NB4 (cell line): ENCODE data around the gene SYVN1.
A peak's percentile ranks its signal among the peaks of the same experiment; 100 is the strongest.

ENCODE experiments used
- DNase-seq: peaks from one replicate; pipeline ENCODE4 v3.0.0; 2010; ENCODE audit warnings: low read depth
- H3K4me3 ChIP-seq: one replicate; pipeline ENCODE4 v1.5.1; 2011; ENCODE audit warnings: mild to moderate bottlenecking, low read depth, low read length, moderate library complexity
- MYC ChIP-seq: IDR thresholded peaks from 2 replicates; pipeline ENCODE4 v1.6.1; 2011; ENCODE audit warnings: low read depth, low read length
- POLR2A ChIP-seq: IDR thresholded peaks from 2 replicates; pipeline ENCODE4 v1.6.1; 2011; ENCODE audit warnings: mild to moderate bottlenecking; ENCODE audit not compliant: insufficient read length; ENCODE audit errors: extremely low read depth
- TF ChIP-seq, protein P1 (sequence below): IDR thresholded peaks from 2 replicates; pipeline ENCODE4 v1.6.1; 2011; ENCODE audit warnings: low read depth, low read length
- TF ChIP-seq, protein P2 (sequence below): IDR thresholded peaks from one replicate; pipeline ENCODE4 v1.5.1; 2012; ENCODE audit warnings: low read depth, low read length

SYVN1 gene

GRCh38 chr11:65116370-65117205, 17.7 kb downstream of the SYVN1 start:
- peak; percentile 70 for DNase-seq
- H3K4me3 ChIP-seq = peak overlapping the region; percentile 87

DNA sequence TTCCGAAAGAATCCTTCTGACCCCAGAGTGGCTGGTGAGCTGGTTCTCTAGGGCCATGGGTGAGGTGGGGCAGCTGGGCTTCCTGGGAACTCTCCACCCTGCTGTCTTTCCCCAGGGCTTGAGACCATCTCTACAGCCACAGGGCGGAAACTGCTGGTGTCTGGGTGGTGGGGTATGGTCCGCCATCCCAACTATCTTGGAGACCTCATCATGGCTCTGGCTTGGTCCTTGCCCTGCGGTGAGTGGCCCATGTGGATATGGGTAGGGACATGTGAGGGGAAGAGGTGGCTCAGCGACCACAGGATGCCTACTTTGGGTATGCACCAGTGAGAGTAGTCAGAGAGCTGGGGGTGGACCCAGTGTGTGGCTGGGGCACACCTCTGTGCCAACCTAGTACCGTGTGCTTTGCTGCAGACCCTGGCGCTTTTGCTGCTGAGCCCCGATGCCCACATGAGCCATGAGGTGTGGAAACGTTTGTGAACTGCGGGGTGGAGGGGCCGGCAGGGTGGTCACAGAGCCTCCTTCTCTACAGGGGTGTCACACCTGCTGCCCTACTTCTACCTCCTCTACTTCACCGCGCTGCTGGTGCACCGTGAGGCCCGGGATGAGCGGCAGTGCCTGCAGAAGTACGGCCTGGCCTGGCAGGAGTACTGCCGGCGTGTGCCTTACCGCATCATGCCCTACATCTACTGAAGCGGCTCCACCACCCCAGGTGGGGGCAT, 18.8 kb downstream of the SYVN1 start:
- DNase-seq = peak; percentile 12
- TF ChIP-seq POLR2A (no peak), MYC (no peak)
- TF ChIP-seq, protein P1, sequence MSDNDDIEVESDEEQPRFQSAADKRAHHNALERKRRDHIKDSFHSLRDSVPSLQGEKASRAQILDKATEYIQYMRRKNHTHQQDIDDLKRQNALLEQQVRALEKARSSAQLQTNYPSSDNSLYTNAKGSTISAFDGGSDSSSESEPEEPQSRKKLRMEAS = no peak
- TF ChIP-seq, protein P2, sequence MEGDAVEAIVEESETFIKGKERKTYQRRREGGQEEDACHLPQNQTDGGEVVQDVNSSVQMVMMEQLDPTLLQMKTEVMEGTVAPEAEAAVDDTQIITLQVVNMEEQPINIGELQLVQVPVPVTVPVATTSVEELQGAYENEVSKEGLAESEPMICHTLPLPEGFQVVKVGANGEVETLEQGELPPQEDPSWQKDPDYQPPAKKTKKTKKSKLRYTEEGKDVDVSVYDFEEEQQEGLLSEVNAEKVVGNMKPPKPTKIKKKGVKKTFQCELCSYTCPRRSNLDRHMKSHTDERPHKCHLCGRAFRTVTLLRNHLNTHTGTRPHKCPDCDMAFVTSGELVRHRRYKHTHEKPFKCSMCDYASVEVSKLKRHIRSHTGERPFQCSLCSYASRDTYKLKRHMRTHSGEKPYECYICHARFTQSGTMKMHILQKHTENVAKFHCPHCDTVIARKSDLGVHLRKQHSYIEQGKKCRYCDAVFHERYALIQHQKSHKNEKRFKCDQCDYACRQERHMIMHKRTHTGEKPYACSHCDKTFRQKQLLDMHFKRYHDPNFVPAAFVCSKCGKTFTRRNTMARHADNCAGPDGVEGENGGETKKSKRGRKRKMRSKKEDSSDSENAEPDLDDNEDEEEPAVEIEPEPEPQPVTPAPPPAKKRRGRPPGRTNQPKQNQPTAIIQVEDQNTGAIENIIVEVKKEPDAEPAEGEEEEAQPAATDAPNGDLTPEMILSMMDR = no peak
- no peak overlapping the region for H3K4me3 ChIP-seq

More at GRCh38 chr11:65116370-65117205, 17.7 kb downstream of the SYVN1 start:
- TF ChIP-seq, protein P1 = no peak
- TF ChIP-seq POLR2A = no peak
- TF ChIP-seq, protein P2 = no peak
- no peak for TF ChIP-seq MYC

DNA sequence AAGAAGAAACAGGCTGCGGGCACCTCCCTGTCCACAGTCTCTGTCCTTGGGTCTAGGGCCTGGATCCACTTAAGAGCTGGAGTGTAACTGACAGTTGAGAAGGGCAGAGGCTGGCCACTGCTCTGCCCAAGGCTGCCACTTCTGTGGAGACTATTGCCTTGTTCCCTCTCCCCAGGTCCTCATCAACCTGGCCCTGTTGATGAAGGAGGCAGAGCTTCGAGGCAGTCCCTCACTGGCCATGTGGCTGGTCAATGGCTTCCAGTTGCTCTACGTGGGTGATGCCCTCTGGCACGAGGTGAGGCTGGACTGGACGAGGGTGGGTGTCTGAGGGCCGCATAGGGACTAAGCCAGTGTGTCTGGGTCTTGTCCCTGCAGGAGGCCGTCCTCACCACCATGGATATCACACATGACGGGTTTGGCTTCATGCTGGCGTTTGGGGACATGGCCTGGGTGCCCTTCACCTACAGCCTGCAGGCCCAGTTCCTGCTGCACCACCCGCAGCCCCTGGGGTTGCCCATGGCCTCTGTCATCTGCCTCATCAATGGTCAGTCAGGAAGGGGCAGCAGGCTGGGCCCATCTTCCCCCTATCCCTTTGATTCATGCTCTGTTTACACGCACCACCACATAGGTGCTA, 19.7 kb downstream of the SYVN1 start:
- TF ChIP-seq POLR2A = peak; percentile 3
- TF ChIP-seq, protein P2 = no peak
- no peak for TF ChIP-seq MYC
- TF ChIP-seq, protein P1 = no peak
- peak; percentile 11 for DNase-seq
- H3K4me3 ChIP-seq = no peak overlapping the region

DNA sequence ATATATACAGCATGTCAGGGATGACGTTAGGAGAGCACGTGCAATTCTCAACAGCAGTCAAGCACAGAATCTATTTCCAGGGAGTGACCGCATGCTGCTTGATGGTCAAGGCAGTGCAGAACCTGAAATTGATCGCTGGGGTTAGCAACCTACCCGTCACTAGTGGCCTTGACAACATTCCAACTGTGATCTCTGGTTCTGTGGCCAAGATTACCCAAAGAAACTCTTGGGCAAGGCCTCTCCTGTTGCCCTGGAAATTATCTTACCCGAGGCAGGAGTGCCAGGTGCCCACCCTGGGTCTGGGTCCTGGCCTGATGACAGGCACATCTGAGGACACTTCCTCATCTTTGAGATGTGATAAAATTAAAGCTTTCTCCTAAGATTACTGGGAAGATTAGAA, 20.5 kb downstream of the SYVN1 start:
- DNase-seq = peak; percentile 7
- TF ChIP-seq MYC (no peak), POLR2A (no peak)
- TF ChIP-seq, protein P2 = no peak
- TF ChIP-seq, protein P1 = no peak
- H3K4me3 ChIP-seq = no peak overlapping the region

GRCh38 chr11:65113361-65113756, 21.0 kb downstream of the SYVN1 start:
- DNase-seq = no peak
- no peak overlapping the region for H3K4me3 ChIP-seq
- no peak for TF ChIP-seq POLR2A
- TF ChIP-seq, protein P1 = no peak
